Measurements from ENCODE around the gene LAX1.
"Not testable (repeated sequence)": the region's sequence is repeated elsewhere in the genome, so short reads cannot be mapped to it uniquely, and the experiment has no call there.

LAX1 gene

GRCh38 chr1:203792486-203792885 lies 27.5 kb downstream of the LAX1 start:
- H3K4me1 ChIP-seq (ENCODE audit: control insufficient read depth, insufficient read depth, low read length): peaks cover 3% of the 10 kb centered on the region; the same call in 1 of the 2 replicates
- H3K4me3 ChIP-seq (ENCODE audit: low read length): no peak overlapping the region
- no CpG with 5 or more reads among the region's 2 CpGs for WGBS (ENCODE audit: insufficient coverage, insufficient read length)
- H3K36me3 ChIP-seq (ENCODE audit: control insufficient read depth, insufficient read depth, low read length): no peaks in the 10 kb centered on the region; the same call in 1 of the 2 replicates
- H3K9me3 ChIP-seq (ENCODE audit: control insufficient read depth, insufficient read depth, low read length): no peaks in the 10 kb centered on the region
- H3K27me3 ChIP-seq (ENCODE audit: control insufficient read depth, insufficient read depth, low read length): no peaks in the 10 kb centered on the region
- H3K27ac ChIP-seq (ENCODE audit: low read length): no peak overlapping the region
- DNase-seq (ENCODE audit: low read depth, low spot score): no peak

- H3K4me3 ChIP-seq (ENCODE audit: low read length); H3K9me3 ChIP-seq (ENCODE audit: control insufficient read depth, insufficient read depth, low read length); DNase-seq (ENCODE audit: low read depth, low spot score); H3K4me1 ChIP-seq (ENCODE audit: control insufficient read depth, insufficient read depth, low read length); H3K27me3 ChIP-seq (ENCODE audit: control insufficient read depth, insufficient read depth, low read length); H3K36me3 ChIP-seq (ENCODE audit: control insufficient read depth, insufficient read depth, low read length); H3K27ac ChIP-seq (ENCODE audit: low read length): not testable (repeated sequence)
- no CpG with 5 or more reads among the region's 7 CpGs for WGBS (ENCODE audit: insufficient coverage, insufficient read length)
Measured at GRCh38 chr1:203793561-203793960, 28.6 kb downstream of the LAX1 start.

DNA sequence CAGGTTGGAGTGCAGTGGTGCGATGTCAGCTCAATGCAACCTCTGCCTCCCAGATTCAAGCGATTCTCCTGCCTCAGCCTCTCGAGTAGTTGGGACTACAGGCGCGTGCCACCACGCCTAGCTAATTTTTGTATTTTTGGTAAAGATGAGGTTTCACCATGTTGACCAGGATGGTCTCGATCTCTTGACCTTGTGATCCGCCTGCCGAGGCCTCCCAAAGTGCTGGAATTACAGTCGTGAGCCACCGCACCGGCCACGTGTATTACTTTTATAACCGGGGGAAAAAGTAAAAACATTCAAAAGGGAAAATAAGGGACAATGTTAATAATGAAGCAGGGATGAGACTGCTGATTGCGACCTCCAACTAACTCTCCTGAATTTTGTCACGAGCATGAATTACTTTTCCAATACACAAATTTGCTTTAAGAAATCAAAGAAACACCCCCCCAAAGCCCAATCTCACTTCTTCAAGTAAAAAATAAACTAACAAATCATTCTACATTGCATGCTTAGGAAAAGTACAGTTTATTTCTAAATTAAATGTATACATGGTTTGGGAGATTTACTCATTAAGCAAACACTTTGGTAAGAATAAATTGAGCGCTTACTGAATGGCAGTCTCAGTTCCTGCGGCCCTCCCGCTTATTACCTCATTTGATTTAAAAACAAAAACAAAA lies 29.9 kb downstream of the LAX1 start:
- no peak overlapping the region for H3K27ac ChIP-seq (ENCODE audit: low read length)
- no peak overlapping the region; the same call in 1 of the 2 replicates for H3K4me3 ChIP-seq (ENCODE audit: low read length)
- H3K27me3 ChIP-seq (ENCODE audit: control insufficient read depth, insufficient read depth, low read length): no peaks in the 10 kb centered on the region
- peaks cover 6% of the 10 kb centered on the region; the same call in 1 of the 2 replicates for H3K36me3 ChIP-seq (ENCODE audit: control insufficient read depth, insufficient read depth, low read length)
- no peaks in the 10 kb centered on the region; the same call in 1 of the 2 replicates for H3K9me3 ChIP-seq (ENCODE audit: control insufficient read depth, insufficient read depth, low read length)
- peaks cover 2% of the 10 kb centered on the region; the same call in 1 of the 2 replicates for H3K4me1 ChIP-seq (ENCODE audit: control insufficient read depth, insufficient read depth, low read length)
- DNase-seq (ENCODE audit: low read depth, low spot score): no peak
- WGBS (ENCODE audit: insufficient coverage, insufficient read length): no CpG with 5 or more reads among the region's 19 CpGs

GRCh38 chr1:203795441-203796235 lies 30.7 kb downstream of the LAX1 start, which contains the start of the genes ZBED6 and ZC3H11A:
TSS of gene ZBED6 (plus strand) at chr1:203795623. CDS start at chr1:203797523, 1,900 bp downstream.
TSS of gene ZC3H11A (plus strand) at chr1:203795623. CDS start at chr1:203817071, 21,448 bp downstream.
- WGBS (ENCODE audit: insufficient coverage, insufficient read length): no CpG with 5 or more reads among the region's 59 CpGs
- DNase-seq (ENCODE audit: low read depth, low spot score): peak; percentile 94
- Histone ChIP-seq H3K27me3 (ENCODE audit: control insufficient read depth, insufficient read depth, low read length) (no peaks in the 10 kb centered on the region), H3K4me3 (ENCODE audit: low read length) (peak within 1 kb of the TSS; percentile 83), H3K27ac (ENCODE audit: low read length) (no peak within 1 kb of the TSS), H3K9me3 (ENCODE audit: control insufficient read depth, insufficient read depth, low read length) (no peaks in the 10 kb centered on the region; the same call in 1 of the 2 replicates), H3K36me3 (ENCODE audit: control insufficient read depth, insufficient read depth, low read length) (peaks cover 6% of the 10 kb centered on the region; the same call in 1 of the 2 replicates), H3K4me1 (ENCODE audit: control insufficient read depth, insufficient read depth, low read length) (peaks cover 2% of the 10 kb centered on the region; the same call in 1 of the 2 replicates)

DNA sequence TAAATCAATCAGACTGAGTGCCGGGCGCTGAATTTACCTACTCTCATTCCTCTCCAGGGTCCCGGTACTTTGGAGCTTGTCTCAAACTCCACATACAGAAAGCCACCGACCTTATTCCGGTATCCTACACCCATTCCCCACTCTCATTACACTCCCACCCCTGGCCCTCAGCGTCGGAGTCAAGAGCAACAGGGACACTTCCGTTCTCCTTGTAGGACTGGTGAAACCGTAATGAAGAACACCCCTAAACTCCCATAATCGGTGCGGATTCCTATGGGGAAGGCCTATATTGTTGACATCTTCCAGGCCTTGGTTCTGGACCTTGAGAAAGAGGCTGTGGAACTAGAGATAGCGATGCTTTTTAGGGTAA lies 31.2 kb downstream of the LAX1 start:
- WGBS (ENCODE audit: insufficient coverage, insufficient read length): no CpG with 5 or more reads among the region's 12 CpGs
- H3K27ac ChIP-seq (ENCODE audit: low read length): no peak overlapping the region
- H3K27me3 ChIP-seq (ENCODE audit: control insufficient read depth, insufficient read depth, low read length): no peaks in the 10 kb centered on the region
- peaks cover 2% of the 10 kb centered on the region; the same call in 1 of the 2 replicates for H3K4me1 ChIP-seq (ENCODE audit: control insufficient read depth, insufficient read depth, low read length)
- DNase-seq (ENCODE audit: low read depth, low spot score): no peak
- H3K4me3 ChIP-seq (ENCODE audit: low read length): peak overlapping the region; percentile 83
- no peaks in the 10 kb centered on the region; the same call in 1 of the 2 replicates for H3K9me3 ChIP-seq (ENCODE audit: control insufficient read depth, insufficient read depth, low read length)
- H3K36me3 ChIP-seq (ENCODE audit: control insufficient read depth, insufficient read depth, low read length): peaks cover 6% of the 10 kb centered on the region; the same call in 1 of the 2 replicates

DNA sequence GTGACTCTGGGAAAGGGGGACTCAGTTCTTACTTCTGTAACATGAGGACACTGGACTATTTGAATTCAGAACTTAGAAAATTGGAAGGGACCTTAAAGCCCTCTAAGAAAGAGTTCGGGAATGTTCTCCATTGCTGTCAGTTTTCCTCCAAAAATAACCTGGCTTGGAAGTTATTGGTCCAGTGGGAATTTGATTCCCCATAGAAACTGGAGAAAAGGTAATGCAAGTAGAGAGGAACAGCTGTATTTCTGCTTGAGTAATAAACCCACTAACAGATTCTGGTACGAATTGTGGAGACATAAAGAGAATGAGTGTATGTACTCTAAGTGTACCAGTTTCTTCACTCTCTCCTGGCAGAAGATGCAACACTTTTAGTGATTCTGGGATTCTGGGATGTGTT lies 32.2 kb downstream of the LAX1 start:
- Histone ChIP-seq H3K27me3 (ENCODE audit: control insufficient read depth, insufficient read depth, low read length) (no peaks in the 10 kb centered on the region), H3K4me1 (ENCODE audit: control insufficient read depth, insufficient read depth, low read length) (peaks cover 2% of the 10 kb centered on the region; the same call in 1 of the 2 replicates), H3K27ac (ENCODE audit: low read length) (no peak overlapping the region), H3K9me3 (ENCODE audit: control insufficient read depth, insufficient read depth, low read length) (no peaks in the 10 kb centered on the region; the same call in 1 of the 2 replicates), H3K36me3 (ENCODE audit: control insufficient read depth, insufficient read depth, low read length) (peaks cover 6% of the 10 kb centered on the region; the same call in 1 of the 2 replicates), H3K4me3 (ENCODE audit: low read length) (no peak overlapping the region)
- no peak for DNase-seq (ENCODE audit: low read depth, low spot score)
- WGBS (ENCODE audit: insufficient coverage, insufficient read length): no CpG with 5 or more reads among the region's 2 CpGs

DNA sequence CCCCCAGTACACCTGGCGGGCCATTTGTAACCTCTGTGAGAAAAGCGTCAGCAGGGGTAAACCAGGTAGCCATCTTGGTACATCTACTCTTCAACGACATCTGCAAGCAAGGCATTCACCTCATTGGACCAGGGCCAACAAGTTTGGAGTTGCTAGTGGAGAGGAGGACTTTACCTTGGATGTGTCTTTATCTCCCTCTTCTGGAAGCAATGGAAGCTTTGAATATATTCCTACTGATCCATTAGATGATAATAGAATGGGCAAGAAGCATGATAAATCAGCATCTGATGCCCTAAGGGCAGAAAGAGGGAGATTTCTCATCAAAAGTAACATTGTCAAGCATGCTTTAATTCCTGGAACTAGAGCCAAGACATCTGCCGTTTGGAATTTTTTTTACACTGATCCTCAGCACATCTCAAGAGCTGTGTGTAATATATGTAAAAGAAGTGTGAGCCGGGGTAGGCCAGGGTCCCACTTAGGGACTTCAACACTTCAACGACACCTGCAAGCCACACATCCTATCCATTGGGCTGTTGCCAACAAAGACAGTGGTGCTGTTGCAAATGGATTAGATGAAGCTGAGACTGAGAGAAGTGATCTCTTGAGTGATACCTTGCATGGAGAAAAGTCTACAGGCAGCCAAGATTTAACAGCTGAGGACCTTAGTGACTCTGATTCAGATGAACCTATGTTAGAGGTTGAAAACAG lies 33.1 kb downstream of the LAX1 start:
- WGBS (ENCODE audit: insufficient coverage, insufficient read length): no CpG with 5 or more reads among the region's 6 CpGs
- H3K4me3 ChIP-seq (ENCODE audit: low read length): no peak overlapping the region
- no peaks in the 10 kb centered on the region; the same call in 1 of the 2 replicates for H3K9me3 ChIP-seq (ENCODE audit: control insufficient read depth, insufficient read depth, low read length)
- peaks cover 6% of the 10 kb centered on the region; the same call in 1 of the 2 replicates for H3K36me3 ChIP-seq (ENCODE audit: control insufficient read depth, insufficient read depth, low read length)
- no peaks in the 10 kb centered on the region for H3K27me3 ChIP-seq (ENCODE audit: control insufficient read depth, insufficient read depth, low read length)
- H3K27ac ChIP-seq (ENCODE audit: low read length): no peak overlapping the region
- DNase-seq (ENCODE audit: low read depth, low spot score): no peak
- peaks cover 2% of the 10 kb centered on the region; the same call in 1 of the 2 replicates for H3K4me1 ChIP-seq (ENCODE audit: control insufficient read depth, insufficient read depth, low read length)

DNA sequence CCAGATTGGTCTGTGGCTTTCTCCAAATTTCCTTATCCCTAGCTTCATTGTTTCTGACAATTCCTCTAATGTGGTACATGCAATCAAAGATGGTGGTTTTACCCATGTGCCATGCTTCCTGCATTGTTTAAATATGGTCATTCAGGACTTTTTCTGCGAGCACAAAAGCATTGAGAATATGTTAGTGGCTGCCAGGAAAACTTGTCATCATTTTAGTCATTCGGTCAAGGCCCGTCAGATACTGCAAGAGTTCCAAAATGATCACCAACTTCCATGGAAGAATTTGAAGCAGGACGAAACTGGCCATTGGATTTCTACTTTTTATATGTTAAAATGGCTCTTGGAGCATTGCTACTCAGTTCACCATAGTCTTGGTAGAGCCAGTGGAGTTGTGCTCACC lies 34.2 kb downstream of the LAX1 start:
- Histone ChIP-seq H3K36me3 (ENCODE audit: control insufficient read depth, insufficient read depth, low read length) (peaks cover 10% of the 10 kb centered on the region; the same call in 1 of the 2 replicates), H3K9me3 (ENCODE audit: control insufficient read depth, insufficient read depth, low read length) (no peaks in the 10 kb centered on the region; the same call in 1 of the 2 replicates), H3K27ac (ENCODE audit: low read length) (no peak overlapping the region), H3K4me1 (ENCODE audit: control insufficient read depth, insufficient read depth, low read length) (peaks cover 2% of the 10 kb centered on the region; the same call in 1 of the 2 replicates), H3K27me3 (ENCODE audit: control insufficient read depth, insufficient read depth, low read length) (no peaks in the 10 kb centered on the region), H3K4me3 (ENCODE audit: low read length) (no peak overlapping the region)
- WGBS (ENCODE audit: insufficient coverage, insufficient read length): no CpG with 5 or more reads among the region's 4 CpGs
- DNase-seq (ENCODE audit: low read depth, low spot score): no peak

DNA sequence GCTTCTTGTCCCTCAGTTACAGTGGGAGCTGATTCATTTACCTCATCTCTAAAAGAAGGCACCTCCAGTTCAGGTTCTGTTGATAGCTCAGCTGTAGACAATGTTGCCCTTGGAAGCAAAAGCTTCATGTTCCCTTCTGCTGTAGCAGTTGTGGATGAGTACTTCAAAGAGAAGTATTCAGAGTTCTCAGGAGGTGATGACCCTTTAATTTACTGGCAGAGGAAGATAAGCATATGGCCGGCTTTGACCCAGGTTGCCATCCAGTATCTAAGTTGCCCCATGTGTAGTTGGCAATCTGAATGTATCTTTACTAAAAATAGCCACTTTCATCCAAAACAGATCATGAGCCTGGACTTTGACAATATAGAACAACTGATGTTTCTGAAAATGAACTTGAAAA lies 35.0 kb downstream of the LAX1 start:
- H3K9me3 ChIP-seq (ENCODE audit: control insufficient read depth, insufficient read depth, low read length): no peaks in the 10 kb centered on the region; the same call in 1 of the 2 replicates
- peaks cover 2% of the 10 kb centered on the region; the same call in 1 of the 2 replicates for H3K4me1 ChIP-seq (ENCODE audit: control insufficient read depth, insufficient read depth, low read length)
- H3K36me3 ChIP-seq (ENCODE audit: control insufficient read depth, insufficient read depth, low read length): peaks cover 10% of the 10 kb centered on the region; the same call in 1 of the 2 replicates
- H3K4me3 ChIP-seq (ENCODE audit: low read length): no peak overlapping the region
- H3K27me3 ChIP-seq (ENCODE audit: control insufficient read depth, insufficient read depth, low read length): no peaks in the 10 kb centered on the region
- no peak overlapping the region for H3K27ac ChIP-seq (ENCODE audit: low read length)
- WGBS (ENCODE audit: insufficient coverage, insufficient read length): no CpG with 5 or more reads among the region's 1 CpG
- DNase-seq (ENCODE audit: low read depth, low spot score): no peak

- H3K36me3 ChIP-seq (ENCODE audit: control insufficient read depth, insufficient read depth, low read length): peaks cover 9% of the 10 kb centered on the region; the same call in 1 of the 2 replicates
- WGBS (ENCODE audit: insufficient coverage, insufficient read length): no CpG with 5 or more reads among the region's 7 CpGs
Measured at GRCh38 chr1:203805689-203806088, 40.7 kb downstream of the LAX1 start.

More at GRCh38 chr1:203805689-203806088, 40.7 kb downstream of the LAX1 start:
- no peak for DNase-seq (ENCODE audit: low read depth, low spot score)
- Histone ChIP-seq H3K27ac (ENCODE audit: low read length) (no peak overlapping the region), H3K9me3 (ENCODE audit: control insufficient read depth, insufficient read depth, low read length) (no peaks in the 10 kb centered on the region), H3K27me3 (ENCODE audit: control insufficient read depth, insufficient read depth, low read length) (no peaks in the 10 kb centered on the region), H3K4me3 (ENCODE audit: low read length) (no peak overlapping the region), H3K4me1 (ENCODE audit: control insufficient read depth, insufficient read depth, low read length) (no peaks in the 10 kb centered on the region; the same call in 1 of the 2 replicates)

Data from iPS DF 6.9 (cell line).